ENCODE data around the gene NAT8L. TPM values are rescaled to one million over a fixed set of nuclear protein-coding genes. Genes with fewer than 3 reads are reported as not detected.

Gene NAT8L
- total and polyA plus RNA-seq, 2 of the 4 experiments (the other 2 are of a cell fraction): 0.05 TPM; not detected in 1

DNA sequence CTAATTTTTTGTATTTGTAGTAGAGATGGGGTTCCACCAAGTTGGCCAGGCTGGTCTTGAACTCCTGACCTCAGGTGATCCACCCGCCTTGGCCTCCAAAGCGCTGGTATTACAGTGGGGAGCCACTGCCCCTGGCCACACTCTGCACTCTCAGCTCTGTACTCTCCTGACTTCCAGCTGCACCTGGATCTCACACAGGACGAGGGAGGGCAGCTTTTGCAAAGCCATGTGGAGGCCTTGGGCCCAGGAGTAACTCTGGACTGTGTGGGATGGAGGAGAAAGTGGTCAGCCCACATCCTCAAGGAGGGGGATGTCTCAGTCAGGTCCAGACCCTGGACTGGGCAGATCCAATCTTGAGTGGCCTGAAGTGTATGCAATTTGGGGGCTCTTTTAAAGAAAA, 23.0 kb downstream of the NAT8L start:
- no peak overlapping the region for H3K27ac ChIP-seq (ENCODE audit: insufficient read depth, low read length)
- H3K18ac ChIP-seq (ENCODE audit: low read depth, low read length): no peak overlapping the region
- H4K20me1 ChIP-seq (ENCODE audit: insufficient read depth, low read length): no peaks in the 10 kb centered on the region
- no peak overlapping the region for H2AK9ac ChIP-seq (replicated peaks; ENCODE audit: low read depth, low read length, poor library complexity)
- no peak overlapping the region for H3K4ac ChIP-seq (ENCODE audit: low read depth, low read length)
- H3K9ac ChIP-seq (ENCODE audit: low read depth, low read length): no peak overlapping the region
- dilution Hi-C loops (cut with HindIII; ENCODE audit: low sequenced_read_pairs, unreplicated experiment): no loop called here
- no peak overlapping the region for H2BK5ac ChIP-seq (ENCODE audit: low read depth, low read length, poor library complexity, severe bottlenecking)
- no peak overlapping the region for H2AK5ac ChIP-seq (ENCODE audit: low read depth, low read length)
- no peak overlapping the region for H3K4me3 ChIP-seq (ENCODE audit: insufficient read depth, low read depth, low read length)
- no CpG with 5 or more reads among the region's 3 CpGs for WGBS, 2 experiments (ENCODE audit: extremely low coverage in 2 of 2, insufficient read length in 1 of 2)
- no peak overlapping the region for H2BK20ac ChIP-seq (ENCODE audit: low read depth, low read length)
- H3K9me1 ChIP-seq (ENCODE audit: insufficient read depth, low read length): no peaks in the 10 kb centered on the region
- no peaks in the 10 kb centered on the region for H3K4me1 ChIP-seq (ENCODE audit: control insufficient read depth, insufficient read depth, low read length)
- H3K27me3 ChIP-seq (ENCODE audit: control insufficient read depth, insufficient read depth, low read length): peaks cover 32% of the 10 kb centered on the region
- no peak for TF ChIP-seq MAZ (IDR thresholded peaks at IDR 0.05; ENCODE audit: borderline replicate concordance, low read depth, low read length)
- no peak for TF ChIP-seq SMC3 (IDR thresholded peaks at IDR 0.05; ENCODE audit: low read depth, low read length)
- no peak for TF ChIP-seq CHD1 (IDR thresholded peaks at IDR 0.05; ENCODE audit: low read depth, low read length)
- TF ChIP-seq FOS (IDR thresholded peaks at IDR 0.05; ENCODE audit: low read depth, low read length): no peak
- no peak for TF ChIP-seq NFE2L2 (IDR thresholded peaks at IDR 0.05; ENCODE audit: low read depth, low read length)
- TF ChIP-seq RCOR1 (IDR thresholded peaks at IDR 0.05; ENCODE audit: insufficient replicate concordance, low read length): no peak
- no peak for TF ChIP-seq CTCF (conservative IDR thresholded peaks at IDR 0.05; ENCODE audit: low read depth, low read length)
- no peak for TF ChIP-seq BHLHE40 (IDR thresholded peaks at IDR 0.05; ENCODE audit: low read depth, low read length)
- TF ChIP-seq, protein P1, sequence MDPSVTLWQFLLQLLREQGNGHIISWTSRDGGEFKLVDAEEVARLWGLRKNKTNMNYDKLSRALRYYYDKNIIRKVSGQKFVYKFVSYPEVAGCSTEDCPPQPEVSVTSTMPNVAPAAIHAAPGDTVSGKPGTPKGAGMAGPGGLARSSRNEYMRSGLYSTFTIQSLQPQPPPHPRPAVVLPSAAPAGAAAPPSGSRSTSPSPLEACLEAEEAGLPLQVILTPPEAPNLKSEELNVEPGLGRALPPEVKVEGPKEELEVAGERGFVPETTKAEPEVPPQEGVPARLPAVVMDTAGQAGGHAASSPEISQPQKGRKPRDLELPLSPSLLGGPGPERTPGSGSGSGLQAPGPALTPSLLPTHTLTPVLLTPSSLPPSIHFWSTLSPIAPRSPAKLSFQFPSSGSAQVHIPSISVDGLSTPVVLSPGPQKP (IDR thresholded peaks at IDR 0.05; ENCODE audit: borderline replicate concordance, low read depth, low read length): no peak
- TF ChIP-seq MAFK (IDR thresholded peaks at IDR 0.05; ENCODE audit: low read depth, low read length): no peak
- TF ChIP-seq MXI1 (IDR thresholded peaks at IDR 0.05; ENCODE audit: borderline replicate concordance, low read depth, low read length): no peak
- no peak for TF ChIP-seq CEBPB (IDR thresholded peaks at IDR 0.05; ENCODE audit: low read depth, low read length)
- no peak for TF ChIP-seq USF2 (IDR thresholded peaks at IDR 0.05; ENCODE audit: low read depth, low read length)
- TF ChIP-seq RAD21 (IDR thresholded peaks at IDR 0.05; ENCODE audit: low read length): no peak
- in situ Hi-C loops (cut with MboI; ENCODE audit: low sequenced_read_pairs): no loop called here
- H4K5ac ChIP-seq (ENCODE audit: low read depth, low read length): no peak overlapping the region
- no peak overlapping the region for H3K4me2 ChIP-seq (ENCODE audit: low read depth, low read length)
- CTCF ChIA-PET: interaction anchor here (1.2 kb wide), 1 partner anchor 27 kb away, joined by 3 read pairs; no protein-coding TSS in a partner anchor
- no peak overlapping the region for H4K91ac ChIP-seq (ENCODE audit: insufficient read depth, low read depth, low read length)
- POLR2A ChIA-PET (ENCODE audit: unreplicated experiment): interaction anchor here (0.5 kb wide), 1 partner anchor 89 kb away, joined by 3 read pairs; no protein-coding TSS in a partner anchor
- ATAC-seq (ENCODE audit: low read depth) (no peak), DNase-seq (no peak)
- H3K23ac ChIP-seq (ENCODE audit: low read depth, low read length): no peak overlapping the region
- no TSS peak for BruUV-seq (replicated peaks)
- intact Hi-C loops (cut with micrococcal nuclease): no loop called here
- no peaks in the 10 kb centered on the region for H3K36me3 ChIP-seq (ENCODE audit: control insufficient read depth, insufficient read depth, low read length)
- no peak overlapping the region for H4K8ac ChIP-seq (ENCODE audit: low read depth in 2 of 2, low read length in 2 of 2)
- H3K14ac ChIP-seq (replicated peaks; ENCODE audit: low read depth, low read length): no peak overlapping the region
- H3K79me1 ChIP-seq (ENCODE audit: low read depth in 1 of 2, low read length in 2 of 2): no peaks in the 10 kb centered on the region
- H3K9me3 ChIP-seq (ENCODE audit: control insufficient read depth, insufficient read depth, low read length): no peaks in the 10 kb centered on the region
- no peak overlapping the region for H2BK120ac ChIP-seq (ENCODE audit: low read depth, low read length)
- H3K56ac ChIP-seq (ENCODE audit: extremely low read depth, insufficient read depth, low read length): no peak overlapping the region
- no peak overlapping the region for H2AFZ ChIP-seq (replicated peaks; ENCODE audit: low read length, poor library complexity)
- no peak overlapping the region for H2BK15ac ChIP-seq (ENCODE audit: low read depth, low read length)
